ENCODE measurements around the gene DCP1A.
"Not testable (repeated sequence)": the region's sequence is repeated elsewhere in the genome, so short reads cannot be mapped to it uniquely, and the experiment has no call there.

Gene DCP1A

GRCh38 chr3:53261712-53262111, 85.6 kb downstream of the DCP1A start:
- DNase-seq, result no peak

- no peak for DNase-seq
Measured at GRCh38 chr3:53260286-53260785, 87.0 kb downstream of the DCP1A start.

- DNase-seq, result no peak
Measured at GRCh38 chr3:53259427-53260259, 87.7 kb downstream of the DCP1A start.

GRCh38 chr3:53258600-53259426, 88.5 kb downstream of the DCP1A start:
- DNase-seq, result no peak

GRCh38 chr3:53257465-53257864, 89.9 kb downstream of the DCP1A start:
- DNase-seq, result no peak

GRCh38 chr3:53256704-53257055, 90.7 kb downstream of the DCP1A start:
- DNase-seq, result no peak

GRCh38 chr3:53255775-53256703, 91.3 kb downstream of the DCP1A start, which contains the start of gene TKT:
Gene TKT, minus strand, starts transcription at chr3:53256022. Its CDS starts 80 bp downstream, at chr3:53255942.
- DNase-seq, result peak; percentile 31

GRCh38 chr3:53255423-53255774, 91.9 kb downstream of the DCP1A start:
- DNase-seq, result no peak

- no peak for DNase-seq
Measured at GRCh38 chr3:53254509-53255422, 92.6 kb downstream of the DCP1A start.

GRCh38 chr3:53253707-53254508, 93.4 kb downstream of the DCP1A start:
- DNase-seq, result no peak

- DNase-seq, result not testable (repeated sequence)
Measured at GRCh38 chr3:53252947-53253322, 94.4 kb downstream of the DCP1A start.

- DNase-seq, result no peak
Measured at GRCh38 chr3:53252096-53252946, 95.0 kb downstream of the DCP1A start.

- DNase-seq, result no peak
Measured at GRCh38 chr3:53250881-53251605, 96.3 kb downstream of the DCP1A start.

- no peak for DNase-seq
Measured at GRCh38 chr3:53250453-53250852, 96.9 kb downstream of the DCP1A start.

GRCh38 chr3:53248161-53248560, 99.2 kb downstream of the DCP1A start:
- no peak for DNase-seq

- DNase-seq, result no peak
Measured at GRCh38 chr3:53247619-53248018, 99.7 kb downstream of the DCP1A start.

- no peak for DNase-seq
Measured at GRCh38 chr3:53244271-53244670, 103.1 kb downstream of the DCP1A start.

GRCh38 chr3:53243785-53244184, 103.6 kb downstream of the DCP1A start:
- DNase-seq, result no peak

GRCh38 chr3:53243165-53243564, 104.2 kb downstream of the DCP1A start:
- no peak for DNase-seq

Data from NCI-H2107 (cell line).